ENCODE measurements around the gene PRCD.

The PRCD gene

DNA sequence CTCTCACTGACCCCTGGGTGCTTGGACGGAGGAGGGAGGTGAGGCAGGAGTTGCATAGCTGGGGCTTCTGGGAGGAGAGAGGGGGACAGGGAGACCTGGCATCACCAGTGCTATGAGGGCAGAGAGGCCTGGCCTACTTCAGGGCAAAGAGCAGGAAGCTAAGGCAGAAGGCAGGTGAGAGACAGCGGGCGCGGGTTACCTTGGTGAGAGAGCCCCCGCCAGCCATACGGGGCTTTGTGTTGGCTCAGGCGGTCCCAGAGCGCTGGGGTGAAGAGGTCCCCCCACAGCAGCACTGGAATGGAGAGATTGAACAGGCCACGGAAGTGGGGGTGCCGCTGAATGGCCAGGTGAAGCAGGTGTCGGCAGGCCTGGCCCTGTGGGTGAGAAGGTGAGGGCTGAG lies 34.3 kb downstream of the PRCD start:
- DNase-seq = no peak

- no peak for DNase-seq
These were observed 35.7 kb downstream of the PRCD start for GRCh38 chr17:76575570-76575969.

DNA sequence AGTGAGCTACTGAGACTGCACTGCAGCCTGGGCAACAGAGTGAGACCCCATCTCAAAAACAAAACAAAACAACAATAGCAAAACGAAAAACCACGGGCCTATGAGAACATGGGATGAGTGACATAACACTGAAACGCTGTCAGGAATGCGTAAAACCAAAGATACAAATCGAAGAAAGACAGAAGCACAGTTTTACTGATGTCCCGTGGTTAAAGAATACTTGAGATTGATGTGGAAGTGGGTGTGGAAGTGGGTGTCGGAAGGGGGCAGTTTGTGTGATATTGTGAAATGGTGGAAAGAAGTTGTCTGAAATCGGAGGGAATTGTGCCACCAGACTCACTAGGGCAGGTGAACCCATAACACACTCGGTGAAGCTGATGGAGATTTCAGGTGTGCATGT lies 36.3 kb downstream of the PRCD start:
- no peak for DNase-seq

GRCh38 chr17:76577876-76578275 lies 38.0 kb downstream of the PRCD start:
- no peak for DNase-seq

GRCh38 chr17:76578376-76578775 lies 38.5 kb downstream of the PRCD start:
- DNase-seq = no peak

DNA sequence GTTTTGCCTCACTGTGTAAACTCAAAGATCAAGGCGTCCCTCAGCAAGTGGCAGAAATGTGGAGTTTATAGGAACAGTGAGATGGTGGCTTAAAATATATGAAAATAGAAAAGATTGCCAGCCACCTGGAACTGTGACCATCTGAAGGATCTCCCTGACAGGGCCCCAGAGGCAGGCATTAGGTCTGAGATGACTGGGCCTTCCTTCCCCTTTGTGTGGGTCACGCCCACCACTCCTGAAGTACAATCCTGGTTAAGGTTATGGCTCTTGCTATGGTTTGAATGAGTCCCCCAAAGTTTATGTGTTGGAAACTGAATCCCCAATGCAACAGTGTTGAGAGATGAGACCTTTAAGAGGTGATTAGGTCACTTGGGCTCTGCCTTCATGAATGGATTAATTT lies 39.4 kb downstream of the PRCD start:
- no peak for DNase-seq

DNA sequence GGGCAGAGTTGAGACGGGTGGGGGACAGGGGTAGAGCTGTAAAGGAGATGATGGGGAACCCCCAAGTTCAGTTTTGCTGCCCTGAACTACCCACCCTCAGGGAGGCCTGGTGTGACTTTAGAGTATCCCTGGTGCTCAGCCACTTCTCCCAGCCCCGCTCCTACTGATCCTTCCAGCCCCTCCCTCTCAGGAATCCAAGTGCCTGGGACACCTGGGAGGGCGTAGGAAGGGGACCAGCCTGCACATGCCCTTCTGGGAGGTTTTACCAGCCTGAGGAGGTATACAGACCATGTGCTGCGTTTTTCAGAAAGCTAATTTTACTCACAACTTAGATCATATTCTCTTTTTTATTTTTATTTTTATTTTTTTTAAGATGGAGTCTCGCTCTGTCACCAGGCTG lies 41.7 kb downstream of the PRCD start:
- DNase-seq = no peak

DNA sequence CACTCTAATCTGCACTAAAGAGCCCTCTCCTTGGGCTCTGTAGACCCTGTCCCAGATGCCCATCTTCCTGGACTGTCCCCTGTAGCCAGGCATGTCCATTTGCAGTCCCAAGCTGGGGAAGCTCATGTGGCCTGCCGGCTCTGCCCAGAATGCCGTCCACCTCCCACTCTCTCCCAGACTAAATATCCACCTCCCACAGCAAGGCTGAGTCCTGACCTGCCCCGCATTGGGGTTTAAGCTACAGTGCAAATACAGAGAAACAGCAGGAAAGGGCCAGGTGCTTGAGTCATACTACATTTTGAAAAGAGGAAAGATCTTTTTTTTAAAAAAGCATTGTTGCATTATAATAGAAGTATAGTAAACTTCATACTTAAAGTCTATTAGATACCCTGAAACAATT lies 42.8 kb downstream of the PRCD start:
- DNase-seq = no peak

DNA sequence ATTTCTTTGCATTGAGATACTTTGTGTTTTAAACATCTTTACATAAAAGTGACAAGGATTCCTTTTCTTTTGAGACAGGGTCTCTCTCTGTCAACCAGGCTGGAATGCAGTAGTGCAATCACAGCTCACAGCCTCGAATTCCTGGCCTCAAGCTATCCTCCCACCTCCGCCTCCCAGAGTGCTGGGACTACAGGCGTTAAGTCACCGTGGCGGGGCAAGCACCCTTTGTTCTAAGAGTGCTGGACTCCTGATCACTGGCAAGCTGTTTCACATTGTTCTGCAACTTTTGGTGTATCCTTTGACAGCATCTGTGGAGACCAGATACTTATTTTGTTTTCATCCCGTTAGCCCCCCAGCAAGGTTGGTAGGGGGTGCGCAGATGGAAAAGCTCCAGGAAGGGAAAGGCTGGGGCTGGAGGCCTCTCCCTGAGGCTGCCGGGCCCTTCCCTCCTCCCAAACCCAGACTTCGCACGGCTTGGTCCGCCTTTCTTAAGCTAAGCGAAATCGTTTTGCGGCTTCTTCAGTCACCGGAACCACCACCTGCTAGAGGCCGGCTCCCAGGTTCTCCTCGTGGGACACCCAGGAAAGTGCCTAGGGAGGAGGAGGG lies 44.7 kb downstream of the PRCD start:
- DNase-seq = no peak

GRCh38 chr17:76585033-76585648 lies 45.3 kb downstream of the PRCD start:
- DNase-seq = no peak

DNA sequence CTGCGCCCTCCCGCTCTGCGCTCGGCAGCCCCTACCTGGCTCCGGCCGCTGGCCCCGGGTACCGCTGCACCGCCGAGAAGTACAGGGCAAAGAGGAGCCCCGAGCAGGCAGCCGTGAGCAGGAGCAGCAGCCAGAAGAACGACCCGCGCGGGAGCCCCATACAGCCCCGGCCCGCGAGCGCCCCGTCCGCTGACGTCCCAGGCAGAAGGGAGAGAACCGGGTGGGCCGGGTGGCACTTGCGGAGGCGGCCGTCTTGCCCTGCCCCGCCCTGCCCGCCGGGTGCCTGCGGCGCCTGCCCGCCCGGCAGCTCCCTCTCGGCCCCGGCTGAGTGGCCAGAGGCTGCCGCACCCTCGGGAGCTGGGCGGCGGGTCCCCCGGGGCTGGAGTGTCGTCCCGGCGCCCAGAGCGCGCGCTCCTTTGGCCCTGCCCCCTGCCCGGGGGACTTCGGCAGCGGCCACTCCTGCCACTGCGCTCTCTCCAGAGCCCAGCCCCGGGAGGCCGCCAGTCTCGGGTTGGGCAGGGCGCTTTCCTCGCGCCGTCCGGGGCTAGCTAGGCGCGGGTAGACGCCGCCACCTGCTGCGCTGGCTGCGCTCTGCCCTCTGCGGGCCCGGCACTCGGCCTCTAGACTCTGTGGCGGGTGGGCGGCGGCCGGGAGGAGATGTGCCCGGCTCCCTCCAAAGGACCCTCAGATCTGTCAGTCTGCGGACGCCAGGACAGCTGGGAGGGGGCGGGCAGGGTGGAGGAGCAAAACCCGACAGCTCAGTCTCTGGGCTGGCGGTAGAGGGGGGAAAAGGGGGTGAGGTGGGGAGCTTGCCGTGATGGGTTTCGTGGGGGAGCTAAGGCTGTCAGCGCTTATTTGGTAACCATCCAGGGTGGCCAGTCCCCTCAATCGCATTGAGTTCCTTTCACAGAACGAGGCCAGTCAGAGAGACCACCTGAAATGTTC lies 46.1 kb downstream of the PRCD start, which contains the start of gene ST6GALNAC2:
TSS of gene ST6GALNAC2 (minus strand) at position 212 of the 945 bp plus-strand sequence. CDS start at position 160, 52 bp downstream.
- peak; percentile 7 for DNase-seq

- no peak for DNase-seq
These were observed 47.1 kb downstream of the PRCD start for GRCh38 chr17:76586741-76587487.

GRCh38 chr17:76588182-76588581 lies 48.3 kb downstream of the PRCD start:
- DNase-seq = no peak

- no peak for DNase-seq
These were observed 53.6 kb downstream of the PRCD start for GRCh38 chr17:76593384-76593826.

- no peak for DNase-seq
These were observed 54.1 kb downstream of the PRCD start for GRCh38 chr17:76593959-76594358.

DNA sequence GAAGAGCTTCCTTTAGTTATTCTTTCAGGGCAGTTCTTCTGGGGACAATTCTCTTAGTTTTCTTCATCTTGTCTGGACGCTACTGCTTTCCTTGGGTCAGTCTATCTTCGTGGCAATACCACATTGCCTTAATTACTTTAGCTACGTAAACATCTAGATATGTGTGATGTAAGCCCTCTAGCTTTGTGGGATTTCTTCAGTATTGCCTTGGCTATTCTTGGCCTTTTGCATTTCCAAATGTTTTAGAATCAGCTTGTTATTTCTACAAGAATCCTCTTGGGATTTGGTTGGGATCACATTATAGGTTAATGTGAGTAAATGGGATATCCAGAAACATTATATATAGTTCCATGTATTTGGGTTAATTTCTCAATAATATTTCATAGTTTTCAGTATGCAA lies 54.8 kb downstream of the PRCD start:
- DNase-seq = no peak

Measured in effector CD4-positive, alpha-beta T cell (primary cell).